Measurements from ENCODE around the gene DENND5A. TPM values are rescaled to one million over a fixed set of nuclear protein-coding genes. Genes with fewer than 3 reads are reported as not detected.

DENND5A gene
- total RNA-seq, 1 donor from 2014 or later: 76.0 TPM

DNA sequence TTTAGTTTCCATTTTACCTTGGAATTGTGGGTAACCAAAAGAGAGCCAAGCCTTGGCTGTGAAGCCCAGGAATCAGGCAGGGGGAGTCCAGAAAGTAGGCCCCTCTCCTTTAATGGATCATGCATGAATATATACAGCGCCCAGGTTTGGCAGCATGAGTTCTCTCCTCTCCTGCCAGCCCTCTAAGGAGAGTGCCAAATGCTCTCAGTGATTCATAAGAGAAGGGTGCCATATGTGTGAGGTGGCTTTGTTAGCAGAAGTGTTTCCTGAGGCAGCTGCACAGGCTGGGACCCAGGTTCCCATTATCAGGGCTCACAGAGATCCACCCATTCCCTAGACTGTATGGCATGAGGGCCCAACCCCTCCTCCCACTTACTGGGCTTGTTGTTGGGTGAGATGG lies 121.4 kb downstream of the DENND5A start:
- peaks cover 11% of the 10 kb centered on the region for H3K4me1 Mint-ChIP-seq (ENCODE audit: unreplicated experiment)
- no peak overlapping the region for H3K27ac Mint-ChIP-seq
- no peak for TF ChIP-seq CTCF (conservative IDR thresholded peaks at IDR 0.05)
- peaks cover 48% of the 10 kb centered on the region for H3K36me3 Mint-ChIP-seq
- no peaks in the 10 kb centered on the region for H3K9me3 Mint-ChIP-seq
- H3K4me3 Mint-ChIP-seq: no peak overlapping the region
- H3K27me3 Mint-ChIP-seq: no peaks in the 10 kb centered on the region
- no peak for DNase-seq (ENCODE audit: extremely low spot score, unreplicated experiment)

GRCh38 chr11:9142732-9143131 lies 122.4 kb downstream of the DENND5A start:
- Mint-ChIP-seq H3K27me3 (no peaks in the 10 kb centered on the region), H3K27ac (no peak overlapping the region)
- TF ChIP-seq CTCF (conservative IDR thresholded peaks at IDR 0.05): no peak

GRCh38 chr11:9141186-9141585 lies 124.0 kb downstream of the DENND5A start:
- Mint-ChIP-seq H3K4me1 (ENCODE audit: unreplicated experiment) (peaks cover 5% of the 10 kb centered on the region), H3K4me3 (no peak overlapping the region), H3K36me3 (peaks cover 31% of the 10 kb centered on the region), H3K27ac (no peak overlapping the region), H3K27me3 (no peaks in the 10 kb centered on the region), H3K9me3 (no peaks in the 10 kb centered on the region)
- DNase-seq (ENCODE audit: extremely low spot score, unreplicated experiment): no peak
- TF ChIP-seq CTCF (conservative IDR thresholded peaks at IDR 0.05): no peak

More at GRCh38 chr11:9142732-9143131, 122.4 kb downstream of the DENND5A start:
- peaks cover 40% of the 10 kb centered on the region for H3K36me3 Mint-ChIP-seq
- H3K4me3 Mint-ChIP-seq: no peak overlapping the region
- H3K9me3 Mint-ChIP-seq: no peaks in the 10 kb centered on the region
- DNase-seq (ENCODE audit: extremely low spot score, unreplicated experiment): no peak
- H3K4me1 Mint-ChIP-seq (ENCODE audit: unreplicated experiment): peaks cover 8% of the 10 kb centered on the region

DNA sequence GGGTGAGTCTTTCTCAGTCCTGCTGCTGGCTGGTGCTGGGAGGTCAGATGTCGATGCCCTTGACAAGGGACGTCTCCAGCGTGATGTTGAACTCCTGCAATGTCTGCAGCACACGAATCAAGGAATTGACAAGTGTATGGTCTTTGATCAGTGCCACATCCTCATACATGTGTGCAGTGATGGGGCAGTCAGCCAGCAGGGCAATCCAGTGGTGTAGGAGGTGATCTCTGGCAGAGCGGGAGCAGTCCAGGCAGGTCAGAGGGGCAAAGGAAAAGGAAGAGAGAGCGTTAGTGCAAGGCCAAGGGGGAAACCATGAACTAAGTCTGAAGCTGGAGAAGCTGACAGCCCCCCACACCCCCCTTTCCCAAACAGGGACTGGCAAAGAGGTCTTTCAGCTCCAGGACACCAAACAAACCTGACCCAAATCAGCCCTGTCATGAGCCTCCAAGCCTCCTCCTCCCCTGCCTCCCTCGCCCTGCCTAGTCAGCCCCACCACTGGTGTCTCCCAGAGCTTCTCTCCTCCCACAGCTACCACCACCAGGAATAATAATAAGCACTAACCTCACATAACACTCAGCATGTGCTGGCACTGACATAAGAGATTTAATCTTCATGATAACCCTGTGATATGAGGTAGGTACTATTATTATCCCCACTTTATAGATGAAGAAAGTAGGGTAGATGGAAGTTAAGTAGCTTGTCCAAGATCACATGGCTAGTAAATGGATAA lies 125.4 kb downstream of the DENND5A start:
- Mint-ChIP-seq H3K27me3 (no peaks in the 10 kb centered on the region), H3K4me1 (ENCODE audit: unreplicated experiment) (peaks cover 5% of the 10 kb centered on the region), H3K27ac (no peak overlapping the region), H3K9me3 (no peaks in the 10 kb centered on the region), H3K4me3 (no peak overlapping the region), H3K36me3 (peaks cover 30% of the 10 kb centered on the region)
- DNase-seq (ENCODE audit: extremely low spot score, unreplicated experiment): no peak
- no peak for TF ChIP-seq CTCF (conservative IDR thresholded peaks at IDR 0.05)

DNA sequence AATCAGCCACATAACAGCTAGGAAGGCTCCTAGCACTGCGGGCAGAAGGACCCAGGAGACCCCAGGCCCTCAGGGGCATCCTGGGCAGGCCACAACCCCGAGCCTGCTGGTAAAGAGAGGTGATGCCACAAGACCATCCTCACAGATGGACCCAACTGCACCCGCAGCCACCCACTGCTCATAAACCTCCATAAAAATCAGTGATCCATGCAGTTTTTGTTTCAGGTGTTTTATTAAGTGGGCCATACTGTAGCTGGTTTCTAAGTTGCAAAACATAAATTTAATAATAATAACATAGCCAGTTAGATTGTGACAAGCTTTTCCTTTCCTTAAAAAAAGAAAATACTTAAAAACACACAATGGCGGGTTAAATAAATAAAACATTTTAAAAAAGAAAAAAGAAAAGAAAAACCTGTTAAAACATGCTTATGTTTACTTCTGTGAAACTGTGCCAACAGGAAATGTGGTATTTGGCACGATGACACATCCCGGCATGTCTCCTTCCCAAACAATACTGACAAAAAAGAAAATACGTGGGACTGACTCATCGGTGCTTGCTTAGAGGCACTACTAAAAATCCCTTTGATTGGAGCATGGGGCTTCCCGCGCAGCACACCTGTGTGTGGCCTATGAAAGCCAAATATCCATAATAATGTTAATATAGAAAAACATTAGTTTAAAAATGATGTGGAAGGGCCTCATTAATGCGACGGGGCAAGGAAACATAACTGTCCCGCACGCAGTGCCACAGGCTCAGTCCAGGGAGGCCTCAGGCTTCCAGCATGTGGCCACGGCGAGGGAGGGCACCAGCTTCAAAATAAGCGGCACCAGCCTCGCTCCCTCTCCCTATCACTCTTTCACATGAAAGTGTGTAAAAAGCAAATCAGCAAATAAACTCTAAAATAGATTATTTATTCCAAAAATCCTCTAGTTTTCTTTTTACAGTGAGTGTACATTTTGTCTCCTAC lies 126.3 kb downstream of the DENND5A start:
- Mint-ChIP-seq H3K4me3 (no peak overlapping the region), H3K36me3 (peaks cover 36% of the 10 kb centered on the region), H3K27ac (no peak overlapping the region), H3K4me1 (ENCODE audit: unreplicated experiment) (peaks cover 5% of the 10 kb centered on the region), H3K27me3 (no peaks in the 10 kb centered on the region), H3K9me3 (no peaks in the 10 kb centered on the region)
- DNase-seq (ENCODE audit: extremely low spot score, unreplicated experiment): no peak
- TF ChIP-seq CTCF (conservative IDR thresholded peaks at IDR 0.05): no peak
